ENCODE results near the gene SRPRB. TPM values are rescaled to one million over a fixed set of nuclear protein-coding genes. Genes with fewer than 3 reads are reported as not detected.
"Not testable (repeated sequence)": the region's sequence is repeated elsewhere in the genome, so short reads cannot be mapped to it uniquely, and the experiment has no call there.

SRPRB gene
- total RNA-seq, 1 donor from 2014 or later = 26.0 TPM

DNA sequence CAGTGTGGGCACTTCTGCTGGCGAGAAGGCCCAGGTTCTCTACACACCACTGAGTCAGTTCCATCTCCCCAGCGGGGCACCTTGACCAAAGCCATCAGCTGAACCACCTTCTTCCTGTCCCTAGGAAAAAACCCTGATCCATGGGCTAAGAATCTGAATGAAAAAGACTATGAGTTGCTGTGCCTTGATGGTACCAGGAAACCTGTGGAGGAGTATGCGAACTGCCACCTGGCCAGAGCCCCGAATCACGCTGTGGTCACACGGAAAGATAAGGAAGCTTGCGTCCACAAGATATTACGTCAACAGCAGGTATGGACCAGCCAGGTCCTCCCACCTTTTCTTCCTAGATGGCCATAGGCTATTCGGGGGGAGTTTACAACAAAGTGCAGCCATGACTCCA is 30.3 kb upstream of the SRPRB start:
- DNase-seq = no peak
- Histone ChIP-seq H3K4me1 (no peaks in the 10 kb centered on the region), H3K27me3 (ENCODE audit: low read depth) (peaks cover 8% of the 10 kb centered on the region), H3K9me3 (replicated peaks) (no peaks in the 10 kb centered on the region), H3K4me3 (no peak overlapping the region), H3K27ac (replicated peaks) (no peak overlapping the region), H3K36me3 (no peaks in the 10 kb centered on the region)
- intact Hi-C loops (cut with micrococcal nuclease) = no loop called here
- TF ChIP-seq, protein P1, sequence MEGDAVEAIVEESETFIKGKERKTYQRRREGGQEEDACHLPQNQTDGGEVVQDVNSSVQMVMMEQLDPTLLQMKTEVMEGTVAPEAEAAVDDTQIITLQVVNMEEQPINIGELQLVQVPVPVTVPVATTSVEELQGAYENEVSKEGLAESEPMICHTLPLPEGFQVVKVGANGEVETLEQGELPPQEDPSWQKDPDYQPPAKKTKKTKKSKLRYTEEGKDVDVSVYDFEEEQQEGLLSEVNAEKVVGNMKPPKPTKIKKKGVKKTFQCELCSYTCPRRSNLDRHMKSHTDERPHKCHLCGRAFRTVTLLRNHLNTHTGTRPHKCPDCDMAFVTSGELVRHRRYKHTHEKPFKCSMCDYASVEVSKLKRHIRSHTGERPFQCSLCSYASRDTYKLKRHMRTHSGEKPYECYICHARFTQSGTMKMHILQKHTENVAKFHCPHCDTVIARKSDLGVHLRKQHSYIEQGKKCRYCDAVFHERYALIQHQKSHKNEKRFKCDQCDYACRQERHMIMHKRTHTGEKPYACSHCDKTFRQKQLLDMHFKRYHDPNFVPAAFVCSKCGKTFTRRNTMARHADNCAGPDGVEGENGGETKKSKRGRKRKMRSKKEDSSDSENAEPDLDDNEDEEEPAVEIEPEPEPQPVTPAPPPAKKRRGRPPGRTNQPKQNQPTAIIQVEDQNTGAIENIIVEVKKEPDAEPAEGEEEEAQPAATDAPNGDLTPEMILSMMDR (IDR thresholded peaks at IDR 0.05; ENCODE audit: borderline replicate concordance) = no peak

DNA sequence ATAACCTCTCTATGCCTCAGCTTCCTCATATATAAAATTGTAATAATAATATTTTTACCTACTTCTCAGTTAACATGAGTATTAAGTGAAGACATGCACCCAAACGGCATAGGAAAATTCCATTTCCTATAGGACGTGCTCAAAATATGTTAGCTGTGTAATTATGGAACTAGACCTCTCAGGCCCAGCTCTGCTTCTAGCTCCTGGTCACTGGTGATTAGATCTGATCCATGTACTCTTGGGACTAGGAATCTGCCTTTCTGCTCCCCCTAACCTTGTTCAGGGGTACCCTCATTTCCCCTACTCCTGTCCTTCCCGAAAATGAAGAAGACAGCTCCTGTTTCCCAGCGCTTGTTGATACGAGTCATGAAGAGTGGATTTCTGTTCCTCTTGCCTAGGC is 29.8 kb upstream of the SRPRB start:
- intact Hi-C loops (cut with micrococcal nuclease) = no loop called here
- no peak overlapping the region for H3K27ac ChIP-seq (replicated peaks)
- no peak for DNase-seq
- no peaks in the 10 kb centered on the region for H3K36me3 ChIP-seq
- H3K27me3 ChIP-seq (ENCODE audit: low read depth) = peaks cover 11% of the 10 kb centered on the region
- H3K9me3 ChIP-seq (replicated peaks) = no peaks in the 10 kb centered on the region
- TF ChIP-seq, protein P1 (IDR thresholded peaks at IDR 0.05; ENCODE audit: borderline replicate concordance) = no peak
- no peaks in the 10 kb centered on the region for H3K4me1 ChIP-seq
- no peak overlapping the region for H3K4me3 ChIP-seq

DNA sequence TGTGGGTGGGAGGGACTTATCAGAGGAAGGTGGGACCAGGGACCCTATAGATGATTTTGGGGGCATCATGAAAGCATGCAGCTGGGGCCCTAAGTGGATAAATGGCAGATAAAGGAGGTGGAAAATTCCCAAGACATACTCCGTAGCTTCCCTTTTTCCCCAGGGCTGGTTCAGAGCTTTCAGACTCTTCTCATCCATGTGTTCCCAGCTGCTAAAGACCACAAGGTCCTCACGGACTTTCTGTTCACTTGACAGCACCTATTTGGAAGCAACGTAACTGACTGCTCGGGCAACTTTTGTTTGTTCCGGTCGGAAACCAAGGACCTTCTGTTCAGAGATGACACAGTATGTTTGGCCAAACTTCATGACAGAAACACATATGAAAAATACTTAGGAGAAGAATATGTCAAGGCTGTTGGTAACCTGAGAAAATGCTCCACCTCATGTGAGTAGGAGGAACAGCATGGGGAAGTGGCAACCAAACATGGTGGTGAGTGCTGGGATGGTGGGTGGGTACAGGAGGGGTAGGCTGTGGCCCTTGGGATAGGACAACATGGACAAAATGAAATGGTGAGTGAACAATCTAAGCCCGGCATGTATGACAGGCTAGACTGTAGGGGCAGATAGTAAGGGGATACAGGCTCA is 28.7 kb upstream of the SRPRB start:
- no peak for DNase-seq
- H3K4me1 ChIP-seq = no peaks in the 10 kb centered on the region
- intact Hi-C loops (cut with micrococcal nuclease) = no loop called here
- H3K27ac ChIP-seq (replicated peaks) = no peak overlapping the region
- H3K9me3 ChIP-seq (replicated peaks) = no peaks in the 10 kb centered on the region
- H3K27me3 ChIP-seq (ENCODE audit: low read depth) = peaks cover 18% of the 10 kb centered on the region
- no peak overlapping the region for H3K4me3 ChIP-seq
- TF ChIP-seq, protein P1 (IDR thresholded peaks at IDR 0.05; ENCODE audit: borderline replicate concordance) = no peak
- no peaks in the 10 kb centered on the region for H3K36me3 ChIP-seq

DNA sequence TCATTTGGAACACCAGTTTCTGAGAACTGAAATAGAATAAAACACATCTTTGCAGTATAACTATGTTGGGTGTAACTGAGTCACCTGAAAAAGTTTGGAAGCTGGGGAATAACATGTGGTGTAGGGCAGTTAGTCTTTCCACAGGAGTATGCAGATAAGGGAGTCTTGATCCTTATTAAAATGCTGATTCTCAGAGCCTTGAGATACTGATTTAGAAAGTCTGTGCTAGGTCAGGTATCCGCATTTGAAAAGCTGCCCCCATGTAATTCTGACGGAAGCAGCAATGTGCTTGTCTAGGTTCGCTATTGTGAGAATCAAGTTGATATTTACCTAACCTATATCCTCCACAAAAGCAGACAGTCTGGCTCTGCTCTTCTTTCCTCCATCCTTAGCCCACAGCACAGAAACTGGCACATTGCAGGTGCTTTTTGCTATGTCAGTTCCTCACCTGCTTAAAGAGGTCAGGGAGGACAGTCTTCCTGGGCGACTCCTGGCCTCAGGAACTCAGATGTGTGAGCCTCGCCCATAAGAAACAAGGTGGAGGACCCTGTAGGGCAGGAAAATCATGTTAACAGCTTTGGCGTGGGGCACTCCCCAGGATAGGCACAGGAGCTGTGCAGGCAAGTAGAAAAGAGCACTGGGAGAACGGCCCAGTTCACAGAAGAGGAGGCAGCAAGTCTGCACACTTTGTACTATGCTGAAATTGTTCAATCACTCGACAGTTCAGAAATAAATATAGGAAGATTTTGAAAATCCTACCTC is 27.6 kb upstream of the SRPRB start:
- TF ChIP-seq, protein P1 (IDR thresholded peaks at IDR 0.05; ENCODE audit: borderline replicate concordance) = no peak
- H3K4me1 ChIP-seq = no peaks in the 10 kb centered on the region
- H3K4me3 ChIP-seq = no peak overlapping the region
- no peak for DNase-seq
- intact Hi-C loops (cut with micrococcal nuclease) = no loop called here
- H3K27me3 ChIP-seq (ENCODE audit: low read depth) = peaks cover 29% of the 10 kb centered on the region
- H3K9me3 ChIP-seq (replicated peaks) = no peaks in the 10 kb centered on the region
- H3K27ac ChIP-seq (replicated peaks) = no peak overlapping the region
- no peaks in the 10 kb centered on the region for H3K36me3 ChIP-seq

DNA sequence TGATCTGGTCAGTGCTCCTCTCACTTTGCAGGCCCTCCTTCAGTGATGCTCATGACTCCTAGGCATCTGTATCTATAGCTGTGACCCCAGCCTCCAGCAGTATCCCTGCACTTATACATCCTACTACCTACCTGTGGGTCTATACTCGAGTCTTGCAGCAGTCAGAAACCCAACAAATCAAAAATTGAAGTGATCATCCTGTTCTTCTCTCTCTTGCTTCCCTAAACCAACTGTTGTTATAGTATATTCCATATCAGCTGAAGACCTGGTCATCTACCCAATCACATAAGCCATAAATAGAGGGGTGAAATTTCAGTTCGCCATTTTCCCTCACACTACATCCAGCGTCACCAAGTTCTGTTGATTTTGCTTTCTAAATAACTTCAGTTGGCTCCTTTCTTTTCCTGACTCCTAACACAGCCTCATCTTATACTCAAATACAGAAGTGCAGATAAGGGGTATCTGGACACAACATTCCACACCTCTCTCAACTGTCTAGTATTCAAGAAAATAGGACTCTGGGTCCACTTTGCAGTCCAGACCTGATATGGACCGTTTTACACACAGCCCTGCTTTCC is 25.9 kb upstream of the SRPRB start:
- H3K27me3 ChIP-seq (ENCODE audit: low read depth) = peaks cover 41% of the 10 kb centered on the region
- intact Hi-C loops (cut with micrococcal nuclease) = no loop called here

DNA sequence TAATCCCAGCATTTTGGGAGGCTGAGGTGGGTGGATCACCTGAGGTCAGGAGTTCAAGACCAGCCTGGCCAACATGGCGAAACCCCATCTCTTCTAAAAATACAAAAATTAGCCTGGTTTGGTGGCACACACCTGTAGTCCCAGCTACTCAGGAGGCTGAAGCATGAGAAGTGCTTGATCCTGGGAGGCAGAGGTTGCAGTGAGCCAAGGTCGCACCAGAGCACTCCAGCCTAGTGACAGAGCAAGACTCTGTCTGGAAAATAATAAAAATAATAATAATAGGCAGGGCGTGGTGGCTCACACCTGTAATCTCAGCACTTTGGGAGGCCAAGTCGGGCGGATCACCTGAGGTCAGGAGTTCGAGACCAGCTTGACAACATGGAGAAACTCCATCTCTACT is 24.9 kb upstream of the SRPRB start:
- H3K4me1 ChIP-seq; H3K4me3 ChIP-seq; H3K27ac ChIP-seq (replicated peaks); H3K36me3 ChIP-seq; H3K9me3 ChIP-seq (replicated peaks); DNase-seq; intact Hi-C loops (cut with micrococcal nuclease): not testable (repeated sequence)
- peaks cover 41% of the 10 kb centered on the region for H3K27me3 ChIP-seq (ENCODE audit: low read depth)

More for the DNA sequence above, 25.9 kb upstream of the SRPRB start:
- Histone ChIP-seq H3K9me3 (replicated peaks) (no peaks in the 10 kb centered on the region), H3K4me3 (no peak overlapping the region), H3K4me1 (no peaks in the 10 kb centered on the region), H3K27ac (replicated peaks) (no peak overlapping the region), H3K36me3 (no peaks in the 10 kb centered on the region)
- TF ChIP-seq, protein P1 (IDR thresholded peaks at IDR 0.05; ENCODE audit: borderline replicate concordance) = no peak
- DNase-seq = no peak
